Activated CD8-positive, alpha-beta memory T cell treated with anti-CD3 and anti-CD28 coated beads, Interleukin-2, amount 50 U/mL, for 24 hours (primary cell): ENCODE data around the gene BIVM.
"Not testable (repeated sequence)": the region's sequence is repeated elsewhere in the genome, so short reads cannot be mapped to it uniquely, and the experiment has no call there.

Source experiments
- DNase-seq: peaks from one replicate; pipeline ENCODE4 v3.0.0-alpha.2; 2020; ENCODE audit errors: extremely low read depth

BIVM gene

GRCh38 chr13:102798581-102799425 is at the start of gene BIVM, which contains the start of gene POGLUT2:
Gene BIVM, plus strand, starts transcription at chr13:102799119. Its CDS starts 8,149 bp downstream, at chr13:102807268.
Gene POGLUT2, minus strand, starts transcription at chr13:102798976. Its CDS starts 306 bp downstream, at chr13:102798670.
- peak; percentile 66 for DNase-seq

- DNase-seq = no peak
These were observed 47.0 kb upstream of the BIVM start for GRCh38 chr13:102751886-102752285.

GRCh38 chr13:102757006-102757405 is 41.9 kb upstream of the BIVM start:
- no peak for DNase-seq

- DNase-seq = no peak
These were observed 40.1 kb upstream of the BIVM start for GRCh38 chr13:102758842-102759241.

GRCh38 chr13:102761071-102761470 is 37.8 kb upstream of the BIVM start:
- no peak for DNase-seq

- no peak for DNase-seq
These were observed 35.2 kb upstream of the BIVM start for GRCh38 chr13:102763741-102764140.

GRCh38 chr13:102768909-102769308 is 30.0 kb upstream of the BIVM start:
- DNase-seq = no peak

GRCh38 chr13:102769679-102770078 is 29.2 kb upstream of the BIVM start:
- no peak for DNase-seq

- no peak for DNase-seq
These were observed 28.5 kb upstream of the BIVM start for GRCh38 chr13:102770435-102770834.

GRCh38 chr13:102771298-102772041 is 27.4 kb upstream of the BIVM start:
- DNase-seq = no peak

- DNase-seq = no peak
These were observed 26.9 kb upstream of the BIVM start for GRCh38 chr13:102772042-102772425.

GRCh38 chr13:102773441-102774213 is 25.3 kb upstream of the BIVM start, which contains the start of gene TEX30:
Gene TEX30, minus strand, starts transcription at chr13:102773786. Its CDS starts 3,760 bp downstream, at chr13:102770026.
- peak; percentile 47 for DNase-seq

GRCh38 chr13:102774214-102774568 is 24.7 kb upstream of the BIVM start:
- no peak for DNase-seq

- no peak for DNase-seq
These were observed 24.1 kb upstream of the BIVM start for GRCh38 chr13:102774591-102775520.

- DNase-seq = no peak
These were observed 22.6 kb upstream of the BIVM start for GRCh38 chr13:102776271-102776670.

- DNase-seq = no peak
These were observed 21.2 kb upstream of the BIVM start for GRCh38 chr13:102777736-102778135.

- DNase-seq = no peak
These were observed 19.3 kb upstream of the BIVM start for GRCh38 chr13:102779436-102780159.

- not testable (repeated sequence) for DNase-seq
These were observed 18.3 kb upstream of the BIVM start for GRCh38 chr13:102780656-102781055.

GRCh38 chr13:102781591-102781990 is 17.3 kb upstream of the BIVM start:
- DNase-seq = no peak

GRCh38 chr13:102784483-102784882 is 14.4 kb upstream of the BIVM start:
- DNase-seq = no peak
